HepG2 (cell line): ENCODE data around the gene SLC5A5. TPM values are rescaled to one million over a fixed set of nuclear protein-coding genes. Genes with fewer than 3 reads are reported as not detected.

ENCODE experiments used
- ATAC-seq: fragments of 200-7000 bp; cut with Tn5 transposase; 3 replicates; pipeline ENCODE4 v1.9.1; 2020; ENCODE audit warnings: mild to moderate bottlenecking, moderate library complexity
- BruUV-seq: library from RNA; stranded (reverse); fragments of 400-500 nt; replicated peaks from 2 replicates; lab custom pipeline; 2021; lab: Mats Ljungman, UMichigan
- CTCF ChIA-PET: fragments of 300-600 bp; formaldehyde crosslinking; extraction: SDS; loops from one replicate; lab custom pipeline; 2021; ENCODE audit warnings: low total read pairs, inconsistent platforms, low intra/inter-chr PET ratio; lab: Yijun Ruan, JAX
- POLR2A ChIA-PET: fragments of 350-600 bp; sonication (Branson Sonifier 250); formaldehyde crosslinking; loops from one replicate; lab custom pipeline; 2020; ENCODE audit warnings: antibody characterized with exemption, inconsistent platforms; lab: Yijun Ruan, JAX
- DNase-seq: peaks from one replicate; pipeline ENCODE4 v3.0.0-alpha.2; 2015; ENCODE audit warnings: low spot score
- FAIRE-seq: peaks from 3 replicates; lab custom pipeline; 2011; peaks lifted over from hg19 to GRCh38; lab: Jason Lieb, UNC
- H2AFZ ChIP-seq: one replicate; pipeline ENCODE4 v1.6.1; 2011; ENCODE audit warnings: low read length, inconsistent platforms
- H3K27ac ChIP-seq: fragments of 300-600 bp; 3 replicates; pipeline ENCODE4 v1.8.0; 2011; ENCODE audit warnings: mixed run types, mild to moderate bottlenecking, mixed read lengths, low read length, inconsistent platforms; ENCODE audit not compliant: insufficient read depth; ENCODE audit errors: extremely low read length
- H3K27me3 ChIP-seq, 2 experiments: fragments of 200-600 bp in 1 of 2; 2 replicates in 1 of 2; 3 replicates in 1 of 2; pipeline versions ENCODE4 v1.6.0 to v1.8.0; 2011; ENCODE audit warnings: low read length in 2 of 2, mild to moderate bottlenecking in 2 of 2, moderate library complexity in 2 of 2, inconsistent platforms in 1 of 2; ENCODE audit not compliant: insufficient read depth in 2 of 2, control insufficient read depth in 1 of 2
- H3K36me3 ChIP-seq, 2 experiments: fragments of 200-600 bp in 1 of 2; replicated peaks in 1 of 2; 2 replicates in 1 of 2; 3 replicates in 1 of 2; pipeline versions ENCODE4 v1.5.1 to v1.8.0; 2011; ENCODE audit warnings: low read length in 2 of 2, inconsistent platforms in 1 of 2; ENCODE audit not compliant: insufficient read depth in 2 of 2, control insufficient read depth in 1 of 2
- H3K4me1 ChIP-seq: 2 replicates; pipeline ENCODE4 v1.5.1; 2012; ENCODE audit warnings: low read length, inconsistent platforms; ENCODE audit not compliant: insufficient read depth
- H3K4me2 ChIP-seq: 2 replicates; pipeline ENCODE4 v1.6.0; 2011; ENCODE audit warnings: low read depth, low read length, inconsistent platforms
- H3K4me3 ChIP-seq, 3 experiments: fragments of 200-600 bp in 1 of 3; sonication (generic), shearing (Covaris generic) in 1 of 3; replicated peaks in 1 of 3; 2 replicates each; pipeline ENCODE4 v1.5.1; 2011 to 2016; ENCODE audit warnings: low read length in 3 of 3, inconsistent platforms in 2 of 3, low read depth in 2 of 3, mild to moderate bottlenecking in 2 of 3, control low read depth in 1 of 3, mixed read lengths in 1 of 3; ENCODE audit not compliant: insufficient read depth in 1 of 3
- H3K79me2 ChIP-seq: one replicate; pipeline ENCODE4 v1.6.1; 2011; ENCODE audit warnings: low read length, inconsistent platforms; ENCODE audit not compliant: insufficient read depth
- H3K9ac ChIP-seq: 2 replicates; pipeline ENCODE4 v1.6.0; 2011; ENCODE audit warnings: mild to moderate bottlenecking, low read depth, low read length, inconsistent platforms; ENCODE audit not compliant: insufficient read depth
- H3K9me3 ChIP-seq: 2 replicates; pipeline ENCODE4 v1.5.1; 2012; ENCODE audit warnings: mild to moderate bottlenecking, low read length
- H4K20me1 ChIP-seq: 2 replicates; pipeline ENCODE4 v1.6.0; 2011; ENCODE audit warnings: inconsistent platforms, mild to moderate bottlenecking, low read length, moderate library complexity; ENCODE audit not compliant: insufficient read depth
- ATF6 ChIP-seq: sonication (generic); formaldehyde crosslinking; conservative IDR thresholded peaks from 2 replicates; pipeline ENCODE4 v1.4.0; 2020; ENCODE audit warnings: missing genetic modification reagents
- ATM ChIP-seq: fragments of 450-650 bp; IDR thresholded peaks from 2 replicates; pipeline ENCODE4 v1.7.1; 2017; ENCODE audit warnings: mild to moderate bottlenecking, borderline replicate concordance
- BATF2 ChIP-seq: sonication (generic); formaldehyde crosslinking; IDR thresholded peaks from 2 replicates; pipeline ENCODE4 v1.8.0; 2022; ENCODE audit warnings: mild to moderate bottlenecking, missing genetic modification reagents, moderate library complexity
- CSRNP1 ChIP-seq: sonication (generic); formaldehyde crosslinking; IDR thresholded peaks from 2 replicates; pipeline ENCODE4 v1.8.1; 2023; ENCODE audit warnings: mild to moderate bottlenecking, missing genetic modification reagents
- GPBP1L1 ChIP-seq: sonication (generic); formaldehyde crosslinking; IDR thresholded peaks from 2 replicates; pipeline ENCODE4 v1.5.0; 2020; ENCODE audit warnings: mild to moderate bottlenecking, missing genetic modification reagents
- KMT2A ChIP-seq: sonication (generic); formaldehyde crosslinking; IDR thresholded peaks from 2 replicates; pipeline ENCODE4 v1.4.0; 2020; ENCODE audit warnings: missing genetic modification reagents
- MAX ChIP-seq: IDR thresholded peaks from 2 replicates; pipeline ENCODE4 v1.6.1; 2012; ENCODE audit warnings: inconsistent platforms
- MYC ChIP-seq: sonication (generic); formaldehyde crosslinking; IDR thresholded peaks from 2 replicates; pipeline ENCODE4 v1.9.0; 2021; ENCODE audit warnings: missing genetic modification reagents, borderline replicate concordance
- SALL2 ChIP-seq: sonication (generic); formaldehyde crosslinking; IDR thresholded peaks from 2 replicates; pipeline ENCODE4 v1.8.1; 2023; ENCODE audit warnings: mild to moderate bottlenecking, missing genetic modification reagents, inconsistent platforms
- TCF12 ChIP-seq, 2 experiments: fragments of 450-650 bp in 1 of 2; sonication (generic) in 1 of 2; formaldehyde crosslinking in 1 of 2; IDR thresholded peaks; 2 replicates each; pipeline versions ENCODE4 v1.6.1 to v1.8.0; 2017 to 2022; ENCODE audit warnings: antibody characterized with exemption in 1 of 2, mild to moderate bottlenecking in 1 of 2, missing genetic modification reagents in 1 of 2, moderate library complexity in 1 of 2
- ZFY ChIP-seq: sonication (generic); formaldehyde crosslinking; IDR thresholded peaks from 2 replicates; pipeline ENCODE4 v1.4.0; 2020; ENCODE audit warnings: missing genetic modification reagents
- ZNF678 ChIP-seq: sonication (generic); formaldehyde crosslinking; IDR thresholded peaks from 2 replicates; pipeline ENCODE4 v1.4.0; 2020; ENCODE audit warnings: mild to moderate bottlenecking, missing genetic modification reagents
- ZNF737 ChIP-seq: sonication (generic); formaldehyde crosslinking; IDR thresholded peaks from 2 replicates; pipeline ENCODE4 v1.5.0; 2020; ENCODE audit warnings: missing genetic modification reagents, mild to moderate bottlenecking, borderline replicate concordance
- ZNF800 ChIP-seq: sonication (generic); formaldehyde crosslinking; IDR thresholded peaks from 2 replicates; pipeline ENCODE4 v1.4.0; 2020; ENCODE audit warnings: missing genetic modification reagents
- ZSCAN25 ChIP-seq: sonication (generic); formaldehyde crosslinking; IDR thresholded peaks from 2 replicates; pipeline ENCODE4 v1.8.0; 2022; ENCODE audit warnings: mild to moderate bottlenecking, missing genetic modification reagents
- WGBS: methylation state at CpG from one replicate; pipeline ENCODE4 v1.1.6; 2017; ENCODE audit warnings: low lambda C conversion rate; 5-methylcytosine and 5-hydroxymethylcytosine counted together
- in situ Hi-C: cut with HindIII; loops from 2 replicates; pipeline ENCODE4 v1.10.0; 2017; ENCODE audit warnings: low pct_unique_long_range_greater_than_20kb; ENCODE audit not compliant: extremely low pct_ligation_motif_present
- intact Hi-C: fragments of 100-400 bp; cut with micrococcal nuclease; formaldehyde crosslinking; loops from one replicate; pipeline ENCODE4 v1.10.0; 2022; ENCODE audit not compliant: unreplicated experiment
- polyA plus RNA-seq, 8 experiments: library from polyadenylated mRNA; depleted of rRNA in 3 of 8; stranded (reverse) in 7 of 8; unstranded in 1 of 8; fragments of >200 nt; fragmentation: Illumina TruSeq in 4 of 8; extraction: Trizol in 4 of 8; gene quantifications; 2 replicates each; pipeline versions ENCODE4 v1.2.1 to v1.2.3, GENCODE V29; 2011 to 2016; ENCODE audit warnings: low read depth in 4 of 8, missing spikeins in 1 of 8, mixed read lengths in 1 of 8; ENCODE audit not compliant: insufficient read depth in 1 of 8
- total RNA-seq, 5 experiments: library from RNA; depleted of rRNA; stranded (reverse); fragments of >200 nt; fragmentation: Illumina TruSeq; extraction: Trizol; gene quantifications; 2 replicates each; pipeline ENCODE4 v1.2.3, GENCODE V29; 2016; ENCODE audit warnings: low read depth in 1 of 5

SLC5A5 gene
- total and polyA plus RNA-seq, 2 of the 13 experiments (the other 11 are each of a cell fraction or from before 2014, with no cell fraction given), result not detected

GRCh38 chr19:17860331-17860992 is 11.3 kb upstream of the SLC5A5 start:
- H4K20me1 ChIP-seq, result peaks cover 53% of the 10 kb centered on the region
- TSS peak; percentile 72 for BruUV-seq
- H3K9ac ChIP-seq, result peak overlapping the region; percentile 99
- no peak for ATAC-seq
- H2AFZ ChIP-seq, result no peak overlapping the region
- FAIRE-seq, result no peak
- H3K79me2 ChIP-seq, result peaks cover 27% of the 10 kb centered on the region
- H3K4me1 ChIP-seq, result peaks cover 22% of the 10 kb centered on the region
- ChIA-PET CTCF (no interaction called here), POLR2A (interaction anchor here (1.2 to 2.2 kb wide), 8 partner anchors 12 to 255 kb away, joined by 3 to 49 read pairs (median 13); partner anchors contain the start of genes B3GNT3, CCDC124 and JAK3)
- intact Hi-C loops, result no loop called here
- no peak for DNase-seq
- H3K9me3 ChIP-seq, result no peaks in the 10 kb centered on the region
- peak overlapping the region; percentile 82 for H3K27ac ChIP-seq
- H3K36me3 ChIP-seq, result peaks cover 14 to 33% of the 10 kb centered on the region in 2 experiments
- H3K4me2 ChIP-seq, result peak overlapping the region; percentile 82
- H3K27me3 ChIP-seq, result no peaks in the 10 kb centered on the region; a peak in 1 of 5 replicates
- 2% methylated on average over 20 of the region's 22 CpGs for WGBS
- in situ Hi-C loops, result no loop called here
- H3K4me3 ChIP-seq, result peak overlapping the region; percentile 91 to 97 (median 96)
- TF ChIP-seq KMT2A (CRISPR knock-in tag) (no peak), ZSCAN25 (CRISPR knock-in tag) (no peak), TCF12 (IDR thresholded peaks at IDR 0.05) (no peak), TCF12 (CRISPR knock-in tag; IDR thresholded peaks at IDR 0.05) (no peak), MYC (no peak), BATF2 (CRISPR knock-in tag) (0 out of 2 replicates have a peak, but pooled peaks have one; percentile 29), CSRNP1 (CRISPR knock-in tag) (peak; percentile 3; the same call in 1 of the 2 replicates), ATF6 (CRISPR knock-in tag) (no peak), GPBP1L1 (no peak), SALL2 (CRISPR knock-in tag) (peak; percentile 32; the same call in 1 of the 2 replicates), ATM (no peak), ZNF737 (CRISPR knock-in tag) (no peak), ZNF800 (CRISPR knock-in tag) (no peak), ZNF678 (CRISPR knock-in tag) (no peak), ZFY (CRISPR knock-in tag) (no peak), MAX (no peak)
